ENCODE data around the gene CLEC20A. TPM values are rescaled to one million over a fixed set of nuclear protein-coding genes. Genes with fewer than 3 reads are reported as not detected.

Gene CLEC20A
- total and polyA plus RNA-seq, 9 of the 15 experiments (the other 6 are each of a cell fraction or from before 2014, with no cell fraction given) = not detected

DNA sequence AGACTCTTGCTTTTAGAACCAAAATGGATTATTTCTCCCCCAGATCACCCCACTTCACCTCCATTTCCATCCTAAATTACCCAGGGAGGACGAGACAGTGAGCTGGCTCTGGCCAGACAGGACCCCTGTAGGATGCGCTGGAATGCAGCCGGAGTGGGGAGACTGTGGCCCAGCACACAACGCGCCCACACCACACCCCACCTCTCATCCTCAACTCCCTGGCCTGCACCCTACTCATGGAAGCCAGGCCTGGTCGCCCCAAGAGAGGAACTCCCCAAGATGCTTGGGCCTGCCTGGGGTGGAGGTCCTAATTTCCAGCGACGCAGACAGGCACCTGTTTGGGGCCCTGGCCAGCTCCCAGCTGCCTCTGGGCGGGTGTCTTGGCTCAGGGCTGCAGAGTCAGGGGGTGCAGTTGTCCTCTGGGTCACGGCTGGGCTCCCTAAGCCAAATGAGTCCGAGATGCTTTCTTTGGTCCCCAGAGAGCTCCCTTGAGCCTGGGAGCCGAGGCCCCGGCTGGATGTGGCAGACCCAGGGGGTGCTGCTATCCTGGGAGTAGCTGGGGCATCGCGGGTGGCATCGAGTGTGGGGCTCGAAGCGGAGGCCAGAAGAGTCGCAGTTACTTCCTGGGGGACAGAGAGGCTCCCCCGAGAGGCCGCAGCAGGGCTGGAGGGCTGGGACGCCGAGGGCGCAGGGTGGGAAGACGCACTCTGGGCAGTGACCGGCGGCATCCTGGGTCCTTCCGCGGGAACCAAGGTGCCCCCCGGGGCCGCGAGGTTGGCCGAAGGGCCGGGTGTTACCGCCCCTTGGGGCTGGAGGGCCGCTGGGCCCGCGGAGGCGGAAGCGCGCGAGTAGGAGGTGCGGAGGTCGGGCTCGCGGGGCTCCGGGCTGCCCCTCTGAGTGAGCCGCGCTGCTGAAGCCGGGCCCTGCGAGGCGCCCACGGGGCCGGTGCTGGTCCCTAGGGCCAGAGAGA is 10.4 kb downstream of the CLEC20A start (continued):
- TF ChIP-seq ELK3 (CRISPR knock-in tag; IDR thresholded peaks at IDR 0.05) (no peak), ZNF75A (CRISPR knock-in tag; IDR thresholded peaks at IDR 0.05) (no peak), SREBF1 (IDR thresholded peaks at IDR 0.05; ENCODE audit: borderline replicate concordance, low read depth, low read length) (no peak), ZC3H8 (IDR thresholded peaks at IDR 0.05) (no peak), KHSRP (IDR thresholded peaks at IDR 0.05) (no peak)
- TF ChIP-seq, protein P1, sequence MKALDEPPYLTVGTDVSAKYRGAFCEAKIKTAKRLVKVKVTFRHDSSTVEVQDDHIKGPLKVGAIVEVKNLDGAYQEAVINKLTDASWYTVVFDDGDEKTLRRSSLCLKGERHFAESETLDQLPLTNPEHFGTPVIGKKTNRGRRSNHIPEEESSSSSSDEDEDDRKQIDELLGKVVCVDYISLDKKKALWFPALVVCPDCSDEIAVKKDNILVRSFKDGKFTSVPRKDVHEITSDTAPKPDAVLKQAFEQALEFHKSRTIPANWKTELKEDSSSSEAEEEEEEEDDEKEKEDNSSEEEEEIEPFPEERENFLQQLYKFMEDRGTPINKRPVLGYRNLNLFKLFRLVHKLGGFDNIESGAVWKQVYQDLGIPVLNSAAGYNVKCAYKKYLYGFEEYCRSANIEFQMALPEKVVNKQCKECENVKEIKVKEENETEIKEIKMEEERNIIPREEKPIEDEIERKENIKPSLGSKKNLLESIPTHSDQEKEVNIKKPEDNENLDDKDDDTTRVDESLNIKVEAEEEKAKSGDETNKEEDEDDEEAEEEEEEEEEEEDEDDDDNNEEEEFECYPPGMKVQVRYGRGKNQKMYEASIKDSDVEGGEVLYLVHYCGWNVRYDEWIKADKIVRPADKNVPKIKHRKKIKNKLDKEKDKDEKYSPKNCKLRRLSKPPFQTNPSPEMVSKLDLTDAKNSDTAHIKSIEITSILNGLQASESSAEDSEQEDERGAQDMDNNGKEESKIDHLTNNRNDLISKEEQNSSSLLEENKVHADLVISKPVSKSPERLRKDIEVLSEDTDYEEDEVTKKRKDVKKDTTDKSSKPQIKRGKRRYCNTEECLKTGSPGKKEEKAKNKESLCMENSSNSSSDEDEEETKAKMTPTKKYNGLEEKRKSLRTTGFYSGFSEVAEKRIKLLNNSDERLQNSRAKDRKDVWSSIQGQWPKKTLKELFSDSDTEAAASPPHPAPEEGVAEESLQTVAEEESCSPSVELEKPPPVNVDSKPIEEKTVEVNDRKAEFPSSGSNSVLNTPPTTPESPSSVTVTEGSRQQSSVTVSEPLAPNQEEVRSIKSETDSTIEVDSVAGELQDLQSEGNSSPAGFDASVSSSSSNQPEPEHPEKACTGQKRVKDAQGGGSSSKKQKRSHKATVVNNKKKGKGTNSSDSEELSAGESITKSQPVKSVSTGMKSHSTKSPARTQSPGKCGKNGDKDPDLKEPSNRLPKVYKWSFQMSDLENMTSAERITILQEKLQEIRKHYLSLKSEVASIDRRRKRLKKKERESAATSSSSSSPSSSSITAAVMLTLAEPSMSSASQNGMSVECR (CRISPR knock-in tag; IDR thresholded peaks at IDR 0.05) = no peak
- TF ChIP-seq, protein P2, sequence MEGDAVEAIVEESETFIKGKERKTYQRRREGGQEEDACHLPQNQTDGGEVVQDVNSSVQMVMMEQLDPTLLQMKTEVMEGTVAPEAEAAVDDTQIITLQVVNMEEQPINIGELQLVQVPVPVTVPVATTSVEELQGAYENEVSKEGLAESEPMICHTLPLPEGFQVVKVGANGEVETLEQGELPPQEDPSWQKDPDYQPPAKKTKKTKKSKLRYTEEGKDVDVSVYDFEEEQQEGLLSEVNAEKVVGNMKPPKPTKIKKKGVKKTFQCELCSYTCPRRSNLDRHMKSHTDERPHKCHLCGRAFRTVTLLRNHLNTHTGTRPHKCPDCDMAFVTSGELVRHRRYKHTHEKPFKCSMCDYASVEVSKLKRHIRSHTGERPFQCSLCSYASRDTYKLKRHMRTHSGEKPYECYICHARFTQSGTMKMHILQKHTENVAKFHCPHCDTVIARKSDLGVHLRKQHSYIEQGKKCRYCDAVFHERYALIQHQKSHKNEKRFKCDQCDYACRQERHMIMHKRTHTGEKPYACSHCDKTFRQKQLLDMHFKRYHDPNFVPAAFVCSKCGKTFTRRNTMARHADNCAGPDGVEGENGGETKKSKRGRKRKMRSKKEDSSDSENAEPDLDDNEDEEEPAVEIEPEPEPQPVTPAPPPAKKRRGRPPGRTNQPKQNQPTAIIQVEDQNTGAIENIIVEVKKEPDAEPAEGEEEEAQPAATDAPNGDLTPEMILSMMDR (IDR thresholded peaks at IDR 0.05 in 2 of 3, conservative IDR thresholded peaks at IDR 0.05 in 1 of 3; ENCODE audit: insufficient read depth in 2 of 3, low read depth in 1 of 3, low read length in 3 of 3) = no peak
- TF ChIP-seq, protein P3, sequence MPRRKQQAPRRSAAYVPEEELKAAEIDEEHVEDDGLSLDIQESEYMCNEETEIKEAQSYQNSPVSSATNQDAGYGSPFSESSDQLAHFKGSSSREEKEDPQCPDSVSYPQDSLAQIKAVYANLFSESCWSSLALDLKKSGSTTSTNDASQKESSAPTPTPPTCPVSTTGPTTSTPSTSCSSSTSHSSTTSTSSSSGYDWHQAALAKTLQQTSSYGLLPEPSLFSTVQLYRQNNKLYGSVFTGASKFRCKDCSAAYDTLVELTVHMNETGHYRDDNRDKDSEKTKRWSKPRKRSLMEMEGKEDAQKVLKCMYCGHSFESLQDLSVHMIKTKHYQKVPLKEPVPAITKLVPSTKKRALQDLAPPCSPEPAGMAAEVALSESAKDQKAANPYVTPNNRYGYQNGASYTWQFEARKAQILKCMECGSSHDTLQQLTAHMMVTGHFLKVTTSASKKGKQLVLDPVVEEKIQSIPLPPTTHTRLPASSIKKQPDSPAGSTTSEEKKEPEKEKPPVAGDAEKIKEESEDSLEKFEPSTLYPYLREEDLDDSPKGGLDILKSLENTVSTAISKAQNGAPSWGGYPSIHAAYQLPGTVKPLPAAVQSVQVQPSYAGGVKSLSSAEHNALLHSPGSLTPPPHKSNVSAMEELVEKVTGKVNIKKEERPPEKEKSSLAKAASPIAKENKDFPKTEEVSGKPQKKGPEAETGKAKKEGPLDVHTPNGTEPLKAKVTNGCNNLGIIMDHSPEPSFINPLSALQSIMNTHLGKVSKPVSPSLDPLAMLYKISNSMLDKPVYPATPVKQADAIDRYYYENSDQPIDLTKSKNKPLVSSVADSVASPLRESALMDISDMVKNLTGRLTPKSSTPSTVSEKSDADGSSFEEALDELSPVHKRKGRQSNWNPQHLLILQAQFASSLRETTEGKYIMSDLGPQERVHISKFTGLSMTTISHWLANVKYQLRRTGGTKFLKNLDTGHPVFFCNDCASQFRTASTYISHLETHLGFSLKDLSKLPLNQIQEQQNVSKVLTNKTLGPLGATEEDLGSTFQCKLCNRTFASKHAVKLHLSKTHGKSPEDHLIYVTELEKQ (CRISPR knock-in tag; IDR thresholded peaks at IDR 0.05) = no peak

All from K562 (cell line).